SH-SY5Y (cell line): Measurements from ENCODE around the gene FBXL16.

Experiments used
- GATA2 ChIP-seq: IDR thresholded peaks from 2 replicates; pipeline ENCODE4 v1.6.1; 2011; ENCODE audit warnings: mild to moderate bottlenecking, low read depth, low read length
- GATA3 ChIP-seq: IDR thresholded peaks from 2 replicates; pipeline ENCODE4 v1.6.1; 2011; ENCODE audit warnings: low read depth, mild to moderate bottlenecking, low read length, moderate library complexity

DNA sequence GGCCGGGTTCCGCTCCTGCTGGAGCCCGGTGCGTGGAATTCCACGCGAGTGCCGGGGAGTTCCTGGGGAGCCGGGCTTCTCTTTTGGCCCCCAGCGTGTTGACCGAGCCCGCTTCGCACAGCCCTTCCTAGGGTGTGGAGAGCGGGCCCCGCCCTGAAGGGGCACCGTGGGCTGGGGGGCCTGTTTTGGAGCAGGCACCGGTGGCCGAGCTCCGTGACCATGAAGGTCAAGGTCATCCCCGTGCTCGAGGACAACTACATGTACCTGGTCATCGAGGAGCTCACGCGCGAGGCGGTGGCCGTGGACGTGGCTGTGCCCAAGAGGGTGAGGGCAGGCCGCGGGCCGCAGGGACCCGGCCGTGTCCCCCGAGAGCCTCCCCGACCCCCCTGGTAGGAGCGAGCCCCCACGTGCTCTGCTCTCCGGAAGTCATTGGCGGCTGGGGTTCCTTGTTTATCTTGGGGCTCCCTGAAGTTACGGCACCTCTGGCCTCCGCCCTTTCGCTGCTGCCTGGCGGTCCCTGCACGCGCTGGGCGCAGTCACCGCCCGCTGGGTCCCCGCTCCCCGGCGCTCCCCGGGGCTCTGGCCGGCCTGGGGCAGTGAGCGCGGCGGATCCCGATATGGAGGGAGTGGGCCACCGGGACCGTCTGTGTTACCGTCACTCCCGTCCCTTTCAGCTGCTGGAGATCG, 21.8 kb upstream of the FBXL16 start:
- TF ChIP-seq GATA3: no peak
- no peak for TF ChIP-seq GATA2
